HEK293T (cell line): ENCODE measurements around the gene STK33.

ENCODE experiments used
- ARNT ChIP-seq: fragments of 450-650 bp; IDR thresholded peaks from 2 replicates; pipeline ENCODE4 v1.6.1; 2017; ENCODE audit warnings: mild to moderate bottlenecking
- BHLHE40 ChIP-seq: fragments of 450-650 bp; IDR thresholded peaks from 2 replicates; pipeline ENCODE4 v1.6.1; 2016; ENCODE audit warnings: mild to moderate bottlenecking, moderate library complexity, borderline replicate concordance
- FOXK2 ChIP-seq: fragments of 450-650 bp; IDR thresholded peaks from 2 replicates; pipeline ENCODE4 v1.6.1; 2016; ENCODE audit warnings: mild to moderate bottlenecking
- FOXM1 ChIP-seq: fragments of 450-650 bp; IDR thresholded peaks from 2 replicates; pipeline ENCODE4 v1.6.1; 2017; ENCODE audit warnings: mild to moderate bottlenecking, borderline replicate concordance
- L3MBTL2 ChIP-seq: fragments of 450-650 bp; conservative IDR thresholded peaks from 2 replicates; pipeline ENCODE4 v1.6.1; 2016; ENCODE audit warnings: mild to moderate bottlenecking
- LEF1 ChIP-seq: fragments of 450-650 bp; IDR thresholded peaks from 2 replicates; pipeline ENCODE4 v1.6.1; 2017; ENCODE audit warnings: mild to moderate bottlenecking, borderline replicate concordance
- SP1 ChIP-seq: fragments of 450-650 bp; IDR thresholded peaks from 2 replicates; pipeline ENCODE4 v1.6.1; 2017
- SUZ12 ChIP-seq: fragments of 450-650 bp; IDR thresholded peaks from 2 replicates; pipeline ENCODE4 v1.6.1; 2016; ENCODE audit warnings: mild to moderate bottlenecking
- TARDBP ChIP-seq: fragments of 450-650 bp; IDR thresholded peaks from 2 replicates; pipeline ENCODE4 v1.6.1; 2016

DNA sequence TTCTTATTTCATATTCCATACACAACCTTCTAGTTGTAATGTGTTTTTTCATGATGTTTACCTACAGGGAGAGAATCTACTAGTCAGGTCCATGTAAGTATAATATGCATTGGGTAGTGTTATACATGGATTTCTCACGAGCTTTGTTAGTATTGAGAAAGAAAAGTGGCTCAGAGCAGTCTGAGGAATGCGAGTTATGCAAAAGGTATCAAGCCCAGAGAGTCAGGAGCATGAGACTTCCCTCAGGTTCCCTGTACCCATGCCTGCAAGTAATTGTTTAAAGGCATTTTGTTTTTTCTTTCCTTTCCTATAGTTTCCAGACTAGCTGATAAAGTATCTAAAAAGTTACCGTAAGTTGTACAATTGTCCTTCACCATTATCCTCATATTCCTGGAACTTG, 66.1 kb downstream of the STK33 start:
- TF ChIP-seq ARNT (no peak), SP1 (no peak), FOXK2 (no peak), TARDBP (no peak), L3MBTL2 (no peak), SUZ12 (no peak), FOXM1 (no peak), LEF1 (no peak), BHLHE40 (no peak)
